GF-D8 (cell line): ENCODE results near the gene PRKCA.
A peak's percentile ranks its signal among the peaks of the same experiment; 100 is the strongest.

Experiments
- DNase-seq: peaks from one replicate; lab custom pipeline; 2025; lab: John Stamatoyannopoulos, UW

Gene PRKCA

GRCh38 chr17:66547151-66547865, 244.9 kb downstream of the PRKCA start:
- DNase-seq, result no peak

- no peak for DNase-seq
Measured at GRCh38 chr17:66548158-66548557, 245.7 kb downstream of the PRKCA start.

GRCh38 chr17:66548659-66549310, 246.4 kb downstream of the PRKCA start:
- DNase-seq, result no peak

GRCh38 chr17:66549311-66549704, 246.9 kb downstream of the PRKCA start:
- no peak for DNase-seq

GRCh38 chr17:66549731-66550207, 247.4 kb downstream of the PRKCA start:
- no peak for DNase-seq

- no peak for DNase-seq
Measured at GRCh38 chr17:66551839-66552238, 249.4 kb downstream of the PRKCA start.

GRCh38 chr17:66552371-66552770, 250.0 kb downstream of the PRKCA start:
- DNase-seq, result no peak

GRCh38 chr17:66555605-66556004, 253.2 kb downstream of the PRKCA start:
- no peak for DNase-seq

GRCh38 chr17:66557200-66557599, 254.8 kb downstream of the PRKCA start:
- DNase-seq, result no peak

- DNase-seq, result no peak
Measured at GRCh38 chr17:66557886-66558285, 255.5 kb downstream of the PRKCA start.

- no peak for DNase-seq
Measured at GRCh38 chr17:66560691-66561090, 258.3 kb downstream of the PRKCA start.

- no peak for DNase-seq
Measured at GRCh38 chr17:66562119-66562518, 259.7 kb downstream of the PRKCA start.

GRCh38 chr17:66564992-66565465, 262.6 kb downstream of the PRKCA start:
- no peak for DNase-seq

- DNase-seq, result peak; percentile 45
Measured at GRCh38 chr17:66567234-66568170, 265.1 kb downstream of the PRKCA start.

GRCh38 chr17:66569572-66569971, 267.2 kb downstream of the PRKCA start:
- no peak for DNase-seq

- DNase-seq, result no peak
Measured at GRCh38 chr17:66570447-66571195, 268.2 kb downstream of the PRKCA start.

GRCh38 chr17:66571745-66572144, 269.3 kb downstream of the PRKCA start:
- no peak for DNase-seq

- no peak for DNase-seq
Measured at GRCh38 chr17:66573078-66573477, 270.7 kb downstream of the PRKCA start.

GRCh38 chr17:66574123-66574522, 271.7 kb downstream of the PRKCA start:
- DNase-seq, result no peak

GRCh38 chr17:66576473-66576872, 274.1 kb downstream of the PRKCA start:
- DNase-seq, result no peak

GRCh38 chr17:66577041-66577440, 274.6 kb downstream of the PRKCA start:
- DNase-seq, result no peak
